NCI-H1417 (cell line): Measurements from ENCODE around the gene BRI3BP.
"Not testable (repeated sequence)": the region's sequence is repeated elsewhere in the genome, so short reads cannot be mapped to it uniquely, and the experiment has no call there.

Experiments used
- DNase-seq, 3 experiments: peaks; one replicate each; lab custom pipeline; 2025; lab: John Stamatoyannopoulos, UW

Gene BRI3BP

GRCh38 chr12:125021771-125022170 lies 28.3 kb downstream of the BRI3BP start:
- no peak for DNase-seq

GRCh38 chr12:125023065-125023464 lies 29.6 kb downstream of the BRI3BP start:
- DNase-seq = no peak

- no peak for DNase-seq
Observed at GRCh38 chr12:125024949-125025563, 31.6 kb downstream of the BRI3BP start.

GRCh38 chr12:125025606-125026235 lies 32.3 kb downstream of the BRI3BP start:
- no peak for DNase-seq

GRCh38 chr12:125028106-125028505 lies 34.7 kb downstream of the BRI3BP start:
- DNase-seq = no peak

GRCh38 chr12:125029761-125030358 lies 36.4 kb downstream of the BRI3BP start:
- DNase-seq = no peak

GRCh38 chr12:125031471-125031870 lies 38.0 kb downstream of the BRI3BP start:
- not testable (repeated sequence) for DNase-seq

GRCh38 chr12:125032466-125033152 lies 39.2 kb downstream of the BRI3BP start:
- no peak for DNase-seq

GRCh38 chr12:125033288-125033687 lies 39.8 kb downstream of the BRI3BP start:
- no peak for DNase-seq

GRCh38 chr12:125038976-125039625 lies 45.7 kb downstream of the BRI3BP start:
- no peak for DNase-seq

- no peak for DNase-seq
Observed at GRCh38 chr12:125049093-125049458, 55.6 kb downstream of the BRI3BP start.

GRCh38 chr12:125050446-125050845 lies 57.0 kb downstream of the BRI3BP start:
- no peak for DNase-seq

GRCh38 chr12:125050868-125051267 lies 57.4 kb downstream of the BRI3BP start:
- no peak for DNase-seq

GRCh38 chr12:125053821-125054220 lies 60.4 kb downstream of the BRI3BP start:
- no peak for DNase-seq

- DNase-seq = no peak
Observed at GRCh38 chr12:125055591-125055990, 62.1 kb downstream of the BRI3BP start.

- DNase-seq = no peak
Observed at GRCh38 chr12:125056306-125056705, 62.9 kb downstream of the BRI3BP start.

- DNase-seq = no peak
Observed at GRCh38 chr12:125057708-125058107, 64.3 kb downstream of the BRI3BP start.

- no peak for DNase-seq
Observed at GRCh38 chr12:125061229-125061628, 67.8 kb downstream of the BRI3BP start.

- not testable (repeated sequence) for DNase-seq
Observed at GRCh38 chr12:125063522-125063921, 70.1 kb downstream of the BRI3BP start.

- no peak for DNase-seq
Observed at GRCh38 chr12:125064492-125064891, 71.0 kb downstream of the BRI3BP start.

- DNase-seq = peak; percentile 82 to 96 (median 93)
Observed at GRCh38 chr12:125065021-125065918, 71.8 kb downstream of the BRI3BP start, which contains the start of gene AACS. TSS of gene AACS (plus strand) at chr12:125065435. CDS start at chr12:125065585, 150 bp downstream.
